Vagina (tissue), 2 donors: Measurements from ENCODE around the gene ZNF292.

Experiments used
- POLR2AphosphoS5 ChIP-seq, 2 donors: sonication (generic); formaldehyde crosslinking; IDR thresholded peaks; one replicate each; pipeline ENCODE4 v1.9.0; 2017; ENCODE audit warnings: antibody characterized with exemption in 2 of 2, mild to moderate bottlenecking in 2 of 2, low read depth in 1 of 2; ENCODE audit not compliant: insufficient read depth in 1 of 2
- TF ChIP-seq, protein P1 (sequence below), 3 experiments: fragments of 450-650 bp in 2 of 3; fragments of 200-600 bp in 1 of 3; sonication (generic) in 1 of 3; IDR thresholded peaks; one replicate each; pipeline ENCODE4 v1.5.1; 2017 to 2019; ENCODE audit warnings: antibody characterized with exemption in 3 of 3, mild to moderate bottlenecking in 2 of 3, moderate library complexity in 2 of 3

GRCh38 chr6:87116922-87117321 lies 38.4 kb upstream of the ZNF292 start:
- TF ChIP-seq, protein P1, sequence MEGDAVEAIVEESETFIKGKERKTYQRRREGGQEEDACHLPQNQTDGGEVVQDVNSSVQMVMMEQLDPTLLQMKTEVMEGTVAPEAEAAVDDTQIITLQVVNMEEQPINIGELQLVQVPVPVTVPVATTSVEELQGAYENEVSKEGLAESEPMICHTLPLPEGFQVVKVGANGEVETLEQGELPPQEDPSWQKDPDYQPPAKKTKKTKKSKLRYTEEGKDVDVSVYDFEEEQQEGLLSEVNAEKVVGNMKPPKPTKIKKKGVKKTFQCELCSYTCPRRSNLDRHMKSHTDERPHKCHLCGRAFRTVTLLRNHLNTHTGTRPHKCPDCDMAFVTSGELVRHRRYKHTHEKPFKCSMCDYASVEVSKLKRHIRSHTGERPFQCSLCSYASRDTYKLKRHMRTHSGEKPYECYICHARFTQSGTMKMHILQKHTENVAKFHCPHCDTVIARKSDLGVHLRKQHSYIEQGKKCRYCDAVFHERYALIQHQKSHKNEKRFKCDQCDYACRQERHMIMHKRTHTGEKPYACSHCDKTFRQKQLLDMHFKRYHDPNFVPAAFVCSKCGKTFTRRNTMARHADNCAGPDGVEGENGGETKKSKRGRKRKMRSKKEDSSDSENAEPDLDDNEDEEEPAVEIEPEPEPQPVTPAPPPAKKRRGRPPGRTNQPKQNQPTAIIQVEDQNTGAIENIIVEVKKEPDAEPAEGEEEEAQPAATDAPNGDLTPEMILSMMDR (IDR thresholded peaks at IDR 0.05), result no peak
- TF ChIP-seq POLR2AphosphoS5 (IDR thresholded peaks at IDR 0.05; ENCODE audit: insufficient read depth in 1 of 2, low read depth in 1 of 2), result no peak
